ENCODE results near the gene PCDHB14.
A peak's percentile ranks its signal among the peaks of the same experiment; 100 is the strongest.
"Not testable (repeated sequence)": the region's sequence is repeated elsewhere in the genome, so short reads cannot be mapped to it uniquely, and the experiment has no call there.

PCDHB14 gene

GRCh38 chr5:141223112-141223783 is at the start of gene PCDHB14:
Gene PCDHB14 (plus strand): TSS chr5:141223343. CDS start chr5:141223506, 163 bp downstream.
- DNase-seq, result peak in 2 of 3 experiments; percentile 23 to 45

- not testable (repeated sequence) for DNase-seq
These were observed 48.6 kb upstream of the PCDHB14 start for GRCh38 chr5:141174291-141175104.

GRCh38 chr5:141175933-141176332 is 47.2 kb upstream of the PCDHB14 start:
- DNase-seq, result no peak

- DNase-seq, result not testable (repeated sequence)
These were observed 45.5 kb upstream of the PCDHB14 start, which contains the start of gene PCDHB8 for GRCh38 chr5:141177577-141178191. Gene PCDHB8 (plus strand): TSS chr5:141177790. CDS start chr5:141178035, 245 bp downstream.

- not testable (repeated sequence) for DNase-seq
These were observed 43.8 kb upstream of the PCDHB14 start for GRCh38 chr5:141179371-141179770.

GRCh38 chr5:141179876-141180275 is 43.3 kb upstream of the PCDHB14 start:
- not testable (repeated sequence) for DNase-seq

GRCh38 chr5:141180313-141180712 is 42.8 kb upstream of the PCDHB14 start:
- no peak for DNase-seq

- DNase-seq, result no peak
These were observed 40.9 kb upstream of the PCDHB14 start, which contains the start of gene PCDHB16 for GRCh38 chr5:141182248-141182647. Gene PCDHB16 (plus strand): TSS chr5:141182387. CDS start chr5:141182560, 173 bp downstream.

GRCh38 chr5:141184117-141184855 is 38.9 kb upstream of the PCDHB14 start:
- DNase-seq, result not testable (repeated sequence)

- DNase-seq, result peak; percentile 18 to 71 (median 66)
These were observed 36.1 kb upstream of the PCDHB14 start, which contains the start of gene PCDHB9 for GRCh38 chr5:141186897-141187512. Gene PCDHB9 (plus strand): TSS chr5:141187161. CDS start chr5:141187319, 158 bp downstream.

GRCh38 chr5:141188682-141189081 is 34.5 kb upstream of the PCDHB14 start:
- DNase-seq, result not testable (repeated sequence)

- DNase-seq, result not testable (repeated sequence)
These were observed 34.0 kb upstream of the PCDHB14 start for GRCh38 chr5:141189131-141189530.

- DNase-seq, result peak; percentile 32 to 86 (median 70)
These were observed 30.9 kb upstream of the PCDHB14 start, which contains the start of gene PCDHB10 for GRCh38 chr5:141192110-141192725. Gene PCDHB10 (plus strand): TSS chr5:141192353. CDS start chr5:141192553, 200 bp downstream.

GRCh38 chr5:141194332-141194731 is 28.8 kb upstream of the PCDHB14 start:
- not testable (repeated sequence) for DNase-seq

GRCh38 chr5:141196363-141196762 is 26.8 kb upstream of the PCDHB14 start:
- no peak for DNase-seq

GRCh38 chr5:141199359-141200235 is 23.5 kb upstream of the PCDHB14 start, which contains the start of gene PCDHB11:
Gene PCDHB11 (plus strand): TSS chr5:141199627. CDS start chr5:141199775, 148 bp downstream.
- peak in 1 of 3 experiments; percentile 88 for DNase-seq

- DNase-seq, result not testable (repeated sequence)
These were observed 22.0 kb upstream of the PCDHB14 start for GRCh38 chr5:141201126-141201525.

- not testable (repeated sequence) for DNase-seq
These were observed 21.5 kb upstream of the PCDHB14 start for GRCh38 chr5:141201646-141202045.

- DNase-seq, result no peak
These were observed 14.7 kb upstream of the PCDHB14 start, which contains the start of gene PCDHB12 for GRCh38 chr5:141208478-141208877. Gene PCDHB12 (plus strand): TSS chr5:141208719. CDS start chr5:141208908, 189 bp downstream.

GRCh38 chr5:141210281-141210680 is 12.9 kb upstream of the PCDHB14 start:
- not testable (repeated sequence) for DNase-seq

Measured in NCI-H1417 (cell line).